Measurements from ENCODE around the gene PGAM4.
A peak's percentile ranks its signal among the peaks of the same experiment; 100 is the strongest.
"Not testable (repeated sequence)": the region's sequence is repeated elsewhere in the genome, so short reads cannot be mapped to it uniquely, and the experiment has no call there.

The PGAM4 gene

GRCh38 chrX:77945910-77946545, 23.4 kb downstream of the PGAM4 start:
- Mint-ChIP-seq H3K27ac (no peak overlapping the region), H3K4me1 (no peaks in the 10 kb centered on the region), H3K9me3 (no peaks in the 10 kb centered on the region), H3K4me3 (no peak overlapping the region), H3K36me3 (peaks cover 6% of the 10 kb centered on the region)
- DNase-seq (ENCODE audit: low spot score in 2 of 2), result no peak
- ATAC-seq, result no peak

GRCh38 chrX:77945031-77945430, 24.4 kb downstream of the PGAM4 start:
- H3K4me3 Mint-ChIP-seq; ATAC-seq; H3K36me3 Mint-ChIP-seq; DNase-seq (ENCODE audit: low spot score in 2 of 2); H3K27ac Mint-ChIP-seq; H3K4me1 Mint-ChIP-seq; H3K9me3 Mint-ChIP-seq: not testable (repeated sequence)

- DNase-seq (ENCODE audit: low spot score in 2 of 2) (no peak), ATAC-seq (no peak)
- Mint-ChIP-seq H3K36me3 (no peaks in the 10 kb centered on the region), H3K4me1 (no peaks in the 10 kb centered on the region), H3K9me3 (no peaks in the 10 kb centered on the region), H3K4me3 (no peak overlapping the region), H3K27ac (no peak overlapping the region)
Observed at GRCh38 chrX:77938083-77938680, 31.3 kb downstream of the PGAM4 start.

- H3K4me3 Mint-ChIP-seq, result no peak overlapping the region
- H3K9me3 Mint-ChIP-seq, result no peaks in the 10 kb centered on the region
- H3K36me3 Mint-ChIP-seq, result no peaks in the 10 kb centered on the region
- ATAC-seq (no peak), DNase-seq (ENCODE audit: low spot score in 2 of 2) (no peak)
- no peaks in the 10 kb centered on the region for H3K4me1 Mint-ChIP-seq
- H3K27ac Mint-ChIP-seq, result no peak overlapping the region
Observed at GRCh38 chrX:77937291-77937690, 32.1 kb downstream of the PGAM4 start.

GRCh38 chrX:77936299-77936698, 33.1 kb downstream of the PGAM4 start:
- Mint-ChIP-seq H3K9me3 (no peaks in the 10 kb centered on the region), H3K36me3 (no peaks in the 10 kb centered on the region), H3K4me1 (no peaks in the 10 kb centered on the region), H3K27ac (no peak overlapping the region), H3K4me3 (no peak overlapping the region)
- no peak for ATAC-seq
- no peak for DNase-seq (ENCODE audit: low spot score in 2 of 2)

- no peaks in the 10 kb centered on the region for H3K36me3 Mint-ChIP-seq
- H3K9me3 Mint-ChIP-seq, result no peaks in the 10 kb centered on the region
- H3K27ac Mint-ChIP-seq, result no peak overlapping the region
- DNase-seq (ENCODE audit: low spot score in 2 of 2), result no peak
- no peaks in the 10 kb centered on the region for H3K4me1 Mint-ChIP-seq
- no peak for ATAC-seq
- H3K4me3 Mint-ChIP-seq, result no peak overlapping the region
Observed at GRCh38 chrX:77935886-77936285, 33.6 kb downstream of the PGAM4 start.

- Mint-ChIP-seq H3K36me3 (no peaks in the 10 kb centered on the region), H3K9me3 (no peaks in the 10 kb centered on the region), H3K27ac (no peak overlapping the region), H3K4me1 (no peaks in the 10 kb centered on the region), H3K4me3 (no peak overlapping the region)
- ATAC-seq (no peak), DNase-seq (ENCODE audit: low spot score in 2 of 2) (no peak)
Observed at GRCh38 chrX:77930581-77930980, 38.9 kb downstream of the PGAM4 start.

GRCh38 chrX:77925764-77926163, 43.7 kb downstream of the PGAM4 start:
- no peak for ATAC-seq

GRCh38 chrX:77924320-77924859, 45.0 kb downstream of the PGAM4 start:
- Mint-ChIP-seq H3K4me1 (peaks cover 9% of the 10 kb centered on the region), H3K9me3 (no peaks in the 10 kb centered on the region), H3K27ac (no peak overlapping the region), H3K36me3 (no peaks in the 10 kb centered on the region), H3K4me3 (no peak overlapping the region)
- ATAC-seq (no peak), DNase-seq (ENCODE audit: low spot score in 2 of 2) (no peak)

More at GRCh38 chrX:77925764-77926163, 43.7 kb downstream of the PGAM4 start:
- H3K9me3 Mint-ChIP-seq, result no peaks in the 10 kb centered on the region
- H3K27ac Mint-ChIP-seq, result no peak overlapping the region
- no peak overlapping the region for H3K4me3 Mint-ChIP-seq
- no peaks in the 10 kb centered on the region for H3K36me3 Mint-ChIP-seq
- peaks cover 9% of the 10 kb centered on the region for H3K4me1 Mint-ChIP-seq
- DNase-seq (ENCODE audit: low spot score in 2 of 2), result no peak

GRCh38 chrX:77922787-77923186, 46.7 kb downstream of the PGAM4 start:
- ATAC-seq (no peak), DNase-seq (ENCODE audit: low spot score in 2 of 2) (no peak)
- H3K36me3 Mint-ChIP-seq, result no peaks in the 10 kb centered on the region
- no peaks in the 10 kb centered on the region for H3K9me3 Mint-ChIP-seq
- peaks cover 9% of the 10 kb centered on the region for H3K4me1 Mint-ChIP-seq
- no peak overlapping the region for H3K27ac Mint-ChIP-seq
- H3K4me3 Mint-ChIP-seq, result no peak overlapping the region

GRCh38 chrX:77919370-77919769, 50.1 kb downstream of the PGAM4 start:
- ATAC-seq; H3K36me3 Mint-ChIP-seq; DNase-seq (ENCODE audit: low spot score in 2 of 2); H3K9me3 Mint-ChIP-seq; H3K4me3 Mint-ChIP-seq: not testable (repeated sequence)
- Mint-ChIP-seq H3K27ac (peak overlapping the region; percentile 40), H3K4me1 (peaks cover 21% of the 10 kb centered on the region)

GRCh38 chrX:77918568-77918967, 50.9 kb downstream of the PGAM4 start:
- Mint-ChIP-seq H3K4me3 (no peak overlapping the region), H3K9me3 (no peaks in the 10 kb centered on the region), H3K36me3 (no peaks in the 10 kb centered on the region), H3K4me1 (peaks cover 21% of the 10 kb centered on the region), H3K27ac (no peak overlapping the region)
- DNase-seq (ENCODE audit: low spot score in 2 of 2) (no peak), ATAC-seq (no peak)

Measured in stimulated activated effector memory CD8-positive, alpha-beta T cell treated with anti-CD3 and anti-CD28 coated beads, Interleukin-12 subunit alpha, Interleukin-12 subunit beta, amount 100 ng/mL, for 72 hours (primary cell).